KOPT-K1 (cell line): ENCODE measurements around the gene EVI2A.

Experiments used
- H3K27ac ChIP-seq: fragments of 200-600 bp; sonication (generic); 2 replicates; pipeline ENCODE4 v1.5.1; 2016; ENCODE audit warnings: antibody characterized with exemption, mild to moderate bottlenecking, low read depth, low read length; ENCODE audit not compliant: poor library complexity, severe bottlenecking
- H3K36me3 ChIP-seq: fragments of 200-600 bp; sonication (generic); 2 replicates; pipeline ENCODE4 v1.5.1; 2017; ENCODE audit warnings: antibody characterized with exemption, mild to moderate bottlenecking, low read length, moderate library complexity; ENCODE audit not compliant: insufficient read depth
- H3K9me3 ChIP-seq: fragments of 200-600 bp; sonication (generic); 2 replicates; pipeline ENCODE4 v1.5.1; 2017; ENCODE audit warnings: antibody characterized with exemption, low read length, mild to moderate bottlenecking; ENCODE audit not compliant: insufficient read depth, poor library complexity, severe bottlenecking

EVI2A gene

GRCh38 chr17:31272803-31273202 lies 48.6 kb downstream of the EVI2A start:
- H3K36me3 ChIP-seq = peaks cover 33% of the 10 kb centered on the region
- H3K27ac ChIP-seq = no peak overlapping the region
- no peaks in the 10 kb centered on the region for H3K9me3 ChIP-seq

GRCh38 chr17:31272236-31272635 lies 49.2 kb downstream of the EVI2A start:
- Histone ChIP-seq H3K27ac (no peak overlapping the region), H3K36me3 (peaks cover 33% of the 10 kb centered on the region), H3K9me3 (no peaks in the 10 kb centered on the region)

- no peak overlapping the region for H3K27ac ChIP-seq
These were observed 51.8 kb downstream of the EVI2A start for GRCh38 chr17:31269578-31269983.

GRCh38 chr17:31269036-31269577 lies 52.3 kb downstream of the EVI2A start:
- Histone ChIP-seq H3K27ac (no peak overlapping the region), H3K9me3 (no peaks in the 10 kb centered on the region)

More at GRCh38 chr17:31269578-31269983, 51.8 kb downstream of the EVI2A start:
- peaks cover 52% of the 10 kb centered on the region for H3K36me3 ChIP-seq
- H3K9me3 ChIP-seq = no peaks in the 10 kb centered on the region

More at GRCh38 chr17:31269036-31269577, 52.3 kb downstream of the EVI2A start:
- H3K36me3 ChIP-seq = peaks cover 52% of the 10 kb centered on the region
